Embryonic facial prominence (tissue), 1 donor: ENCODE results near the gene VIT.
"Not testable (repeated sequence)": the region's sequence is repeated elsewhere in the genome, so short reads cannot be mapped to it uniquely, and the experiment has no call there.

Source experiments
- DNase-seq: peaks from one replicate; pipeline ENCODE4 v3.0.0-alpha.2; 2016; ENCODE audit errors: extremely low spot score

The VIT gene

GRCh38 chr2:36807223-36807886 is 110.8 kb downstream of the VIT start:
- DNase-seq, result no peak

GRCh38 chr2:36808386-36809068 is 112.0 kb downstream of the VIT start:
- DNase-seq, result no peak

- DNase-seq, result no peak
These were observed 112.5 kb downstream of the VIT start for GRCh38 chr2:36809069-36809445.

GRCh38 chr2:36811071-36811470 is 114.6 kb downstream of the VIT start:
- DNase-seq, result no peak

- DNase-seq, result no peak
These were observed 115.7 kb downstream of the VIT start for GRCh38 chr2:36812196-36812595.

- no peak for DNase-seq
These were observed 122.0 kb downstream of the VIT start for GRCh38 chr2:36818542-36818941.

- no peak for DNase-seq
These were observed 122.7 kb downstream of the VIT start for GRCh38 chr2:36819095-36819711.

GRCh38 chr2:36820942-36821605 is 124.6 kb downstream of the VIT start:
- DNase-seq, result no peak

- no peak for DNase-seq
These were observed 127.4 kb downstream of the VIT start for GRCh38 chr2:36823862-36824261.

- DNase-seq, result no peak
These were observed 127.8 kb downstream of the VIT start for GRCh38 chr2:36824273-36824672.

GRCh38 chr2:36824683-36825082 is 128.2 kb downstream of the VIT start:
- DNase-seq, result not testable (repeated sequence)

- DNase-seq, result no peak
These were observed 134.7 kb downstream of the VIT start for GRCh38 chr2:36831185-36831584.

- DNase-seq, result no peak
These were observed 137.7 kb downstream of the VIT start for GRCh38 chr2:36834203-36834602.

GRCh38 chr2:36834731-36835524 is 138.4 kb downstream of the VIT start:
- no peak for DNase-seq

GRCh38 chr2:36839976-36840617 is 143.6 kb downstream of the VIT start:
- DNase-seq, result no peak

- DNase-seq, result no peak
These were observed 147.3 kb downstream of the VIT start for GRCh38 chr2:36843838-36844237.

GRCh38 chr2:36849265-36849664 is 152.8 kb downstream of the VIT start:
- DNase-seq, result no peak

GRCh38 chr2:36854241-36854640 is 157.7 kb downstream of the VIT start:
- DNase-seq, result no peak

GRCh38 chr2:36855429-36855828 is 158.9 kb downstream of the VIT start:
- no peak for DNase-seq

GRCh38 chr2:36857713-36858112 is 161.2 kb downstream of the VIT start:
- no peak for DNase-seq
